HG03060 (cell line): ENCODE measurements around the gene CHAC1.

ENCODE experiments used
- ATAC-seq: cut with Tn5 transposase; IDR thresholded peaks from one replicate; pipeline ENCODE4 v1.9.1; 2021; ENCODE audit warnings: low read depth, moderate number of reproducible peaks; ENCODE audit not compliant: unreplicated experiment

CHAC1 gene, protein sequence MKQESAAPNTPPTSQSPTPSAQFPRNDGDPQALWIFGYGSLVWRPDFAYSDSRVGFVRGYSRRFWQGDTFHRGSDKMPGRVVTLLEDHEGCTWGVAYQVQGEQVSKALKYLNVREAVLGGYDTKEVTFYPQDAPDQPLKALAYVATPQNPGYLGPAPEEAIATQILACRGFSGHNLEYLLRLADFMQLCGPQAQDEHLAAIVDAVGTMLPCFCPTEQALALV

DNA sequence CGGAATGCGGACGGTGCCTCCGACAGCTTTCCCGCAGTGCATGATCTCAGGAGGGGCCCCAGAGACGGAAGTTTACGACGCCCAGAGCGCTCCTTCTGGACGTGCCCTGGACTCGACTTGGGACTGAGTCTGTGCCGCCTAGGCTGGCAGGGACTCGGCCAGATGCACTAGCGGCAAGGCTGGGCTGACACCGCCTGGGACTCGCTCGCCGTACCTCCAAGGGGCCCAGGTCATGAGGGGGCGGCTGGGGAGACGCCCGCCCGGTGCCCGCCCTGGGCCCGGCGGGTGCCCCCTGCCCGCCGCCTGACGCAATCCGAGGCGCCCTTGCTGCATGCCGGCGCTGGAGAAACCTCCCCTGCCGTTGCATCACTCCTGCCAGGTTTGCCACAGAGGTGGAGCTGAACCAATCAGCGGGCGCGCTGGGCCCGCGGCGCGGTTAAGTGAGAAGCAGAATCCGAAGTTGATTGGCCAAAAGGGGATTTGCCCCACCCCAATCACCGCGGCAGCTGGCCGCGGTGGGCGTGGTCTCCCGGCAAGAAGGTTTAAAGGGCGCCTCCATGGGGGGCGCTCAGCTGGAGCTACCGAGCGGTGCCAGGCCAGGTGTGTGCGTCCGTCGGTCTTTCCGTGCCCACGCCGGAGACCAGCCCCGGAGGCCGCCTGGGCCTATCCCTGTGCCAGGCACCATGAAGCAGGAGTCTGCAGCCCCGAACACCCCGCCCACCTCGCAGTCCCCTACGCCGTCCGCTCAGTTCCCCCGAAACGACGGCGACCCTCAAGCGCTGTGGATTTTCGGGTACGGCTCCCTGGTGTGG is at the start of gene CHAC1:
CHAC1 (plus strand) TSS at position 571 of the 812 bp plus-strand sequence; CDS start at position 684, 113 bp downstream.
- peak; percentile 76 for ATAC-seq

- ATAC-seq, result no peak
Measured at GRCh38 chr15:40904552-40905201, 48.6 kb upstream of the CHAC1 start.

DNA sequence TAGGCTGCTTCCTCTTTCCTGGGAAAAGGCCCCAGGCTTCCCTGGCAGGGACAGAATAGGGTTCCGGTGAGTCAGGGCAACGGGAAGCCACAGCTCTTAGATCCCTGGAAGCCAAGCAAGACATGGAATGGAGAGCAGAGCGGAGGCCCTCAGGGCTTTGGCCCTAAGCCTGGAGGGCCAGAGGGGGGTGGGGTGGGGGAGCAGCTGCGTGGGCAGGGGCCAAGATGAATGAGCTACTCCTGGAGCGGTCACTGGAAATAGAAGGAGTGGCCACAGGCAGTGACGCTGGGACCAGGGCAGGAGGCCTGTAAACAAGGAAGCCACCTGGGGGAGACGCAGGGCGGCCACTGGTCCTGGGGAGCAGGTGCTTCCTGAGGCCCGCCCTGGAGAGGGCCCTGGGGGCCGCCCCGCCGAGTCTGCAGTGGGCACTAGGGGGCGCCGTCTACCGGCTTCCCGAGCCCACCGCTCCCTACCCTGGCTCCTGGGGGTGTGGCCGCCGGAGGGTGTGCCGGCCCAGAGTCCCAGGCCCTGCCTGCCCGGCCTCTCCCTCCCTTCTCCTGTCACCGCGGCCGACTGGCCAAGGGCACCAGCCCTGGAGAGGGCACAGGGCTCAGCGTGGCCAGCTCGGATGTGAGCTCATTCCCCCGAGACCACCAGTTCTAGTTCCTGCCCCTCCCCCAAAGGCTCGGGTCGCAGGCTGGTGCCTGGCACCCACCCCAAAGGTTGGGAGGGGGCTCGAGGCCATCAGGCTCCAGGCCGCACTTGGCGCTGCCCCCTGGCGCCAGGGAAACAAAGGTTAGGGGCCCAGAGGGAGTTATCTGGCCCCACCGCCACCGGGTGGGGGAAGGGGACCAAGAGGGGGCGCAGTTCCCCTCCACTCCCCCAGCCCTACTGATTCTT is 46.9 kb upstream of the CHAC1 start:
- ATAC-seq, result no peak

DNA sequence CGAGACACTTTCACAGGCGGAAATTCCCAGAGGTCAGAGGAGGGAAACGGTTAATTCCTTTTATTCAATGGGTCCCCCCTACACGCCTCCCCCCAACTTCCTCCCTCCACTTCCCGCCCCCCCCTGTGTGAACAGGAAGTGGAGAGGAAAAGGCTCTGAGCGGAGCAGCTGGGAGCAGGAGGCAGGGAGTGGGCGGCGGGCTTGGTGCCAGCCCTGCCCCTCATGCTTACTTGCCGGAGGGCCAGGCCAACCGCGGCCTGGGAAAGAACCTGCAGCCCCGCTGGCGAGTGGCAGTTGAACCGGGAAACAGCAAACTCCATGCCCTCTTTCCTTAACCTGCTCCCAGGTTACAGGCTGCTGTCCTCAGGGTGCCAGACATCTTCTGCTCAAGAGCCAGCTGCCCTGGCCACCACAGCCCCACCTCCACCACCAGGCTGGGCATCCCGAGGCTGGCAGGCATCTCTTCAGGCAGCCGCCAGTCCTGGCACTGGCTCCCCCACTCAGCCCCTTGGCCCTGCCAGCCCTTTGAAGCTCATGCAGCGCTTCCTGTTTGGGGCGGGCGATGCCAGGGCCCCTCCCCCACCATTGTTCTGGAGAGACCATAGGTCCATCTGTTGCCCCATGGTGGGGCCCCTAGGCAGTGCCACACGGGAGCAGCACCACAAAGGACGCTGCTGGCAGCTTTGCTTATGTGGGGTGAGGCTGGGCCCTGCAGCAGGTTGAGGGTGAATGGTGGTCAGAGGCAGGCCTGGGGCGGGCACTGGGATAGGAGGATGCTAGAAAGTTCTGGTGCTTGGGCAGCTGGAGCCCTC is 46.1 kb upstream of the CHAC1 start:
- ATAC-seq, result no peak

GRCh38 chr15:40908095-40908494 is 45.2 kb upstream of the CHAC1 start:
- no peak for ATAC-seq

DNA sequence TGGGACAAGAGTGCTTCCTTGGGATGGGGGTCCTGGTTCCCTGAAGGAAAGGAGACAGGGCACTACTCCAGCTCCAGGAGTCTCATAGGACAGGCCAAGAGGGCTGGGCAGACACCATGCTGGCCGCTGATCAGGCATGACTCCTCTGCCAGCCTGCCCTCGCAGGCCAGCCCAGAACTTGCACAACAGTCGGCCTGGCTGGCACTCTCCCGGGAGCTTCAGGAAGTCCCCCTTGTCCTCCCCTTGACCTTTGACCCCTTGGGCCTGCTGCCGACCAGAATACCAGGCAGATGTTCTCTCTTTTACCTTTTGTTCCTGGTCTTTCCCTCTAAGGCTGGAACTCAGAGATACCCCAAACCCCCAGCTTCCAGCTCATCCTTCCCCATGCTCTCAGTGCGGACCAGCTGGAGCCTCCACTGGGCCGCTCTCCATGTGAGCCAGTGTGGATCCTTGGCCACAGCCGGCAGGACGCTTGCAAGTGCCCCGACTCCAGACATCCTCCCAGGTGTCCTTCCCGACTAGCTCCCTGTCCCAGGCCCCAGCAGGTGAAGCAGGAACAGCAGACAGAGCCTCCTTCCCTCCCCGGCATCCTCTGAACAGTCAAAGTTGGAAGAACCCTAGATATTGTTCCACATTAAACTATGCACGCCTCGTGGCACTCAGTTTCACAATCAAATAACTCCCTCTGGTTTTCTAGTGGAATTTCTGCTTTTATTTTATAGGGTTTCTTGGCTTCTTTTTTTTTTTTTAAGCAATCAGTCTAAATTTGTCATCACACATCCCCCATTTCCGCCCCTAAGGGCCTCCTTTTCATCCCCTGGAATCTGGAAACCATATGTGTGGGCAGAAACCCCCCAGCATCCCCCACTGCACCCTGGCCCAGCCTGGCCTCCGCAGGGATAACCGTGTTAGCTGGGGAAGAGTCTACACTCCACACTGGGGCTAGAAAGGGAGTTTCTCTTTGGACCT is 43.3 kb upstream of the CHAC1 start:
- ATAC-seq, result no peak

DNA sequence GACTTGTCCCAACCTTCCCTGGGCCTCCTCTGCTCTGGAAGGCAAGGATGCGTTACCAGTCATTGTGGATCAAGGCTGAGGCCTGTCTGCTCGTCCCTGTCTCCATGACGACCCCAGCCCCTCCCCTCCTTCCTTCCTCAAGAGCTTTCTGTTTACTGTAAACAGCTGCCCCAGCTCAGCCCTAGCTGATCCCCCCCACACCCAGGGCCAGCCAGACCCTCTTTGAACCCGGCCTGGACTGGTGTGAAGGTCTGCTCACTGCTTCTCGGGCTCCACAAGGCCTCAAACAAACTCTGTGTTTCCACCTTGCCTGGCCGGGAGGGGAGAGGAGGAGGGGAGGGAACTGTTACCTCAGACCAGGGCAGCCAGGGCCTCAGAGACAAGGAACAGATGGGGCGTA is 42.1 kb upstream of the CHAC1 start:
- ATAC-seq, result no peak

DNA sequence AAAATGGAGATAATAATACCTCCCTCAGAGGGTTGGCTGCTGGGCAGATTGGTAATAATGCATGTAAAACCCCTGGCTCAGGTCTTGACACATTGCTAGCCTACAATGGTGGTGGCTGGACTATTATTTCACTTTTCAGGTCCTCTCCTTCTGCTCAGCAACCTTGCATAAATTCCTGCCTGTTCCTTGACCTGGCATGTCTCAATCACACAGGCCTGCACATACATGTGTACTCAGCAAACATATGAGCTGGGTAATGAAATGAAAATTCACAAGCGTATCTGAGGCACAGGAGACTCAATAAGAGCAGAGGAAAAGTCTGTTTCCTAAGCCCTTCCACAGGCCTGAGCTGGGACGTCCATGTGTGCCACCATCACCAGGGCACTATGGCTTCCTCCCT is 41.6 kb upstream of the CHAC1 start:
- ATAC-seq, result no peak

GRCh38 chr15:40912478-40912877 is 40.8 kb upstream of the CHAC1 start:
- ATAC-seq, result no peak

DNA sequence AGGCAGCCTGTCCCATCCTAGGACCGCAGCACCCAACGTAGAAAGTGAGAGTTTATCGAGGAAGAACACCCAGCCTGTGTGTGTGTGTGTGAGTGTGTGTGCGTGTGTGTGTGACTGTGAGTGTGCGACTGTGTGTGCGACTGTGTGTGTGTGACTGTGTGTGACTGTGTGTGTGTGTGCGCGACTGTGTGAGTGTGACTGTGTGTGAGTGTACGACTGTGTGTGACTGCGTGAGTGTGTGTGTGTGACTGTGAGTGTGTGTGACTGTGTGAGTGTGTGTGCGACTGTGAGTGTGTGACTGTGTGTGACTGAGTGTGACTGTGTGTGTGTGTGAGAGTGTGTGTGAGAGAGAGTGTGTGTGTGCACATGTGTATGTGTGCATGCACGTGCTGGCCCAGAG is 39.3 kb upstream of the CHAC1 start:
- ATAC-seq, result no peak

- no peak for ATAC-seq
Measured at GRCh38 chr15:40914486-40914885, 38.8 kb upstream of the CHAC1 start.

GRCh38 chr15:40915116-40915661 is 38.1 kb upstream of the CHAC1 start:
- no peak for ATAC-seq

GRCh38 chr15:40915679-40916078 is 37.6 kb upstream of the CHAC1 start:
- no peak for ATAC-seq

DNA sequence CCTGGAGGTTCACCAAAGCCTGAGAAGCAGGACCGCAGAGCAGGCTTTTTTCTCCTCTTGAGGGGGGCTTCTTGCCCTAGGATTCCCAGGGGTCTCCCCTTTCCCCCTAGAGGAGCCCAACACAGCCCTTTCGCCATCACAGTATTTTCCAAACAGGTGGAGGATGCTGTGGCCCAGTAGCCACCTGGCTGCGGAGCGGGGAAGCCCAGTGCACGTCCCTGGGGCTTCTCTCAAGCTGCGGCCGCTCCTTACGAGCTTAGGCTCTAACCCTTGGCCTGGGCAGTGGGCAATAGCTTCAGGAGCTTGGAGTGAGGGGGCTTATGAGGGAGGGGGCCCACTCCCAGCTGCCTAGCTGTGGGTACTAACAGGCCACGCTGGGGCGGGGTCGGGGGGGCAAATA is 35.7 kb upstream of the CHAC1 start:
- no peak for ATAC-seq

DNA sequence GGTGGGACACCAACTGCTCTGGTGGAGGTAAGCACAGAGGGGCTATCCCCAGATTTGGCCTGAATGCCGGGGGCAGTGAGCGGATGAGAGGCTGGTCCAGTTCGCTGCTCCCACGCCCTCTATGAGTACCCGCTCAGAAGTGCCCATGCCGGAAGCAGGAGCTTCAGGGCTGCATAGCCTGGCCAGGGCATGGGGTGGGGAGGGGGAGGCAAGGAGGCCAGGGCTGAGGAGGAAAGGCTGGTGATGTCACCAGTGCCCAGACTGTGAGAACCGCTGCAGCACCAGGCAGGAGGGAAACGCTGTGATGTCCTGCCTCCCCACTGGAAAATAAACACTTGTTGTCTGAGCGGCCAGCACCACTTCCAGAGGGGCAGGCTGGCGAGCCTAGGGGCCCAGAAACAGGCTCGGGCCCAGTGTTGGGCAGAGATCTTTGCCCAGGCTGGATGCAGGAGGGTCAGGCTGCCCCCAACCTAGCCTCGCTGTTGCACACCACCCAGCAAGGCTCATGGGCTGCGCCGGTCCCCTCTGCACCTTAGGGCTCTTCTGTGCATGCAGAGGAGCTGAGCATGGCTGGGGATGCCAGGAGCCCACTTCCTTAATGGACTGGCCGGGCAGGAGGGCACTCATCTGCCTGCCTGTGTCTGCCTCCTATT is 35.0 kb upstream of the CHAC1 start:
- no peak for ATAC-seq

- ATAC-seq, result no peak
Measured at GRCh38 chr15:40918799-40919392, 34.4 kb upstream of the CHAC1 start.

GRCh38 chr15:40921949-40922607 is 31.2 kb upstream of the CHAC1 start:
- ATAC-seq, result no peak
